GM15510 (cell line): ENCODE measurements around the gene WNT9B.

ENCODE experiments used
- POLR2A ChIP-seq: IDR thresholded peaks from 3 replicates; pipeline ENCODE4 v1.6.1; 2011; ENCODE audit warnings: borderline replicate concordance; ENCODE audit not compliant: insufficient read length; ENCODE audit errors: extremely low read depth

WNT9B gene

DNA sequence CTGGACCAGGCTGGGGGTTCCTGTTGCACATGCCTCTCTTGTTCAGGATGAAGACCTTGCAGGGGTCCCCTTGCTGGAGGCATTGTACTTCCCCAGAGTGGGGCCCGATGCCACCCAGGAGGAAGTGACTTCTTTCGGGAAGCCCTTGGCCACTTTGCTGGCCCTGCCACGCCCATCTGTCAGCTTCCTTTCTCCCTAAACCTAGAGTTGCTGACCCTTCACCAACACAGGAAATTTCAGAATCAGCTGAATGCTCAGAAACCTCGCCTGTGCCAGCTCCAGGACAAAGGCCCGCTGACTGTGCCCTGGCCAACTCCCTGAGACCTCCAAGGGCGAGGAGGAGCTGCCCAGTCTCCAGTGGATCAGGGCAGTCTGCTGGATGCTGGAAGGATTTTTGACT is 26.7 kb downstream of the WNT9B start:
- TF ChIP-seq POLR2A: no peak

DNA sequence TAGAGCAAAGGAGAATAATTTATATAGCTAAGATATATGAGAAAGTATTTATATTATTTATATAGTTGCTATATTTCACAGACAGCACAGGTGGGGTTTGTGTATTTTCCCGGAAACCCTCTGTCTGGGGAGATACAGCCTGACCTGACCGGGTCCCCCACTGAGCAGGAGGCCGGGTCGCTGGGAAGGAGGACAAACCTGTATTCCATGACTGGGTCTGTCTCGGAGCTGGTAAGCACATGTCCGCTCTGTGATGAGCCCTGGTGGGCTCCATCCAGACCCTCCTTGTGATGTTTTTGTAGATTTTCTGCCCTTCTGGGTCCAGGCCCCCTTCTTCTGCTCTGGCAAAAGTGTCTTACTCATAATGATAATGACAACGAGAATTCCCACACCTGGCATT is 27.7 kb downstream of the WNT9B start:
- no peak for TF ChIP-seq POLR2A

DNA sequence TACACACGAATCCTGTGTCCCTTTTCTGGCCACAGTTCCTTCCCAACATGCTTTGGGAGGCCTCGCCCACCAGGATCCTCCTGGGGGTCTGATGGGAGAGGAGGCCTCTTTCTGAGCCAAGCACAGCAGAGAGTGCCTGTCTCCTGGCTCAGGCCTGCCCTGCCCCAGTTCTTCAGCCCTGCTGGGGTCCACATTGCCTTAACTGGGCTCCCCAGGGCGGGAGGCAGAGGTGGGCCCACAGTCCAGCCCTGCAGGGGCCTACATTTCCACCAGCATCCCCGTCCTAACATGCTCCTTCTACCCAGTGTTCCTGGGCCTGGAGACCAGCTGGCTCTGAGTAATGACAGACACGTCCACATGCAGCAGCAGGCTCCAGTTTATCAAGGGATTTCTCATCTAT is 29.6 kb downstream of the WNT9B start:
- TF ChIP-seq POLR2A: no peak

DNA sequence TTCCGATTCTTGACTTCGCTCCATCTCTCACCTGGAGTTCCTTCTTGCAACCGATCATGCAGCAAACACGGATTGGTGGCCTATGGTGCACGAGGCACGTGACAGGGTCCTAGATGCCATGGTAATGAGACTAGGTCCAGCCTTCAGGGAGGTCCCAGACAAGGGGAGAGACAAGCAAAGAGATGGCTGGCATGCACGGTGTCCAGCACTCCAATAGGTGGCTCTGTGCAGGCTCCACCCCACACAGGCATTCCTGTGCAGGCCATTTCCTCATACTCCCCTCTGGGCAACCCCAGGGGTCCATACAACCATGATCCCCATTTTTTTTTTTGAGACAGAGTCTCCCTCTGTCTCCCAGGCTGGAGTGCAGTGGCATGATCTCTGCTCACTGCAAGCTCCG is 31.3 kb downstream of the WNT9B start:
- no peak for TF ChIP-seq POLR2A

DNA sequence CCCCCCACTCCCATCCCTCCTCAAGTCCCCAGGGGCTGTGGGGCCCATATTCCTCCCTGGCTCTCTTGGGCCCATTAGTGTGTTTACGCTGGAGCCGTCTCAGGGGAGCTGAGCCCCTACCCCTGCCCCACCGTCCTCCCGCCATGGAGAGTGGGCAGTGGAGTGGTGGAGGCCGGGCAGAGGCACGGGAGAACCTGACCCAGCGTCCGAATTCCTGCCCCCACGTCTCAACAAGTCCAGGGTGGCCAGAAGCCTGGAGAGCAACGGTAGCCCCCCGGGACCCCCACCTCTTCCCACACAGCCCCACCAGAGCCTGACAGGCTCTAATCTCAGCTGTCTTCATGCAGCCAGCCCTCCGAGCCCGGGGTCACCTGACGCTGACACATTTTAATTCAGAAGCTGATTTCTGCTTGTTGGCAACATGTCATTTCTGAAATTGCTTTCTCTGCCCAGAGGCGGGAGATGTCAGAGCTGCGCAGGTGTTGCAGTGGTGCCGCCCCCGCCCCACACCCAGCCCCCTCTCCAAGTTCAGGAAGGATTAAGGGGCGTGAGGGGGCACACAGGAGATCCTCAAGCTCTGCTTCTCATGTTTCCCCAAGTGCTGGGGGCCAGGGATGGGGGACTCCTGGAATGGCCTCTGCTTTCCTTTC is 32.6 kb downstream of the WNT9B start:
- no peak for TF ChIP-seq POLR2A

DNA sequence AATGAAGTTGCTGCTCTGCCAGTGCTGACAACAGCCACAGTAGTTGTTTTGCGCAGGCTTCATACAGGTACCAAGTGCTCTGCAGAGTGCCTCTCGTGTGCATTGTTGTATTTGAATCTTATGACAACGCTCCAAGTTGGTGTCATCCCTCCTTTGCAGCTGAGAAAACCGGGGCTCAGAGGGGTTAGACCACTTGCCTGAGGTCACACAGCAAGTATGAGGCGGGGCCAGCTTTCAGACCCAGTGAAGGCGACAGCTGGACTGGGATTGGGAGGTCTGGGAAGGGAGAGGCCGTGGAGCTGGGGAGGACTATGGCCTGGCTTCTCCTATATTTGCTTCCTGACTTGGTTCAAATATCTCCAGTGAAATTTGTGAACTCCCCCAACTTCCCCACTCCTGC is 33.2 kb downstream of the WNT9B start:
- no peak for TF ChIP-seq POLR2A

DNA sequence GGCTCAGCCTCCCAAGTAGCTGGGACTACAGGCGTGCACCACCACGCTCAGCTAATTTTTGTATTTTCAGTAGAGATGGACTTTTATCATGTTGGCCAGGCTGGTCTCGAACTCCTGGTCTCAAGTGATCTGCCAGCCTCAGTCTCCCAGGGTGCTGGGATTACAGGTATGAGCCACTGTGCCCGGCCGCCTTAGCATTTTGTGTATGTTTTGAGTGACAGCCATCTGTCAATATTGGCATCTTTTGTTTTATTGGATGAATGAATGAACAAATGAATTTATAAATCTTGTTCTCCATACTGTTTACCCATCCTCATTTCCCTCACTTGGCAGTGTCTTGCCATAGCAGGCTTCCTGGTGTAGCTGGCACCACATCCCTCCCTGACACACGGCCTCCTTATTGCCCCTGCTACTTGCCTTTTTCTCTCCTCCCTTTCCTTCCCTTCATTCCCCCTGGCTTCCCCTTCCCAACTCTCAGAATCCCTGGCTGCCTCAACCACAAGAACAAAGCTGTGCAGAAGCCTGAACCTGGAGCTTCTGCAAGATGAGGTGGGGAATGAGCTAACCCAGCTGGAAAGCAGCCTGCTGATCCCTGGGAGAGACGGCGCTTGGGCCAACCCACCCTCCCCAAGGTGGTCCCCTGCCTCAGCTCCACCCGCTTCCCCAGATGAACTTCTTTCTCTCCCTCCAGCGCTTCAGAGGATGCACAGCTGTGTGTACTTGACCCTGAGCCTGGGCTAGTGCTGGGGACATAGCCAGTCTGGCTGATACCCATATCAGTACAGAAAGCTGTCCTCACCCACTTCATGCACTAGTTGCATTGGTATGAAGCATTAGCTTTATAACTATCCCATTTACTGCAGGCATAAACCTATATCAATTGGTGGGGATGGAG is 34.3 kb downstream of the WNT9B start:
- no peak for TF ChIP-seq POLR2A

DNA sequence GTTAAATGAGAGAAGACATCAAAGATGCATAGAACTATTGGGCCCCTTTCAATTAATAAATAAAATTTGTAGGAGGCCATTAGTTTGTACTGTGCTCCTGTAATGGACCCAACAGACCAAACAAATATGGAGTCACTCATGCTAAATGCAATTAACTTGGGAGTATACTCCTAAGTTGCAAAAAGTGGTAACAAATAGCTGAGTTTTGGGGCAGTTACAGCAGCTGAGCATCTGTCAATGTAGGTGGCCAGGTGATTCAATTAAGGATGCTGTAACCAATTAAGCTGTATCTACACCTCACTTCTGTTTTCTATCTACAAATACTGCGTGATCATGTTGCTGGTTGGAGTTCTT is 34.9 kb downstream of the WNT9B start:
- TF ChIP-seq POLR2A: no peak

DNA sequence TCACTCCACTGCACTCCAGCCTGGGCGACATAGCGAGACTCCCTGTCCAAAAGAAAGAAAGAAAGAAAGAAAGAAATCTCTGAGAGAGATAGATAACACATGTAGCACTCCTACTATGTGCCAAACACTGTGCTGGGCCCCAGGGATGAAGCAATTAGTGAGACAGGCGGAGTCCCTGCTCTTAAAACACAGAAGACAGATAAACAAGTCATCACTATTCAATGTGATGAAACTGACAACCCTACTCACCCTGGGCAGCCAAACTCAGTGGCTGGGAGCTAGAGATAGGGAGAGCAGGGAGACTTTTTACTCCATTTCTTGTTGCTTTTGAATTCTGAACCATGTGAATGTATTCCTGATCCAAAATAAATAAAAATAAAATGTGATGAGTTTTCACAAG is 36.3 kb downstream of the WNT9B start:
- no peak for TF ChIP-seq POLR2A

DNA sequence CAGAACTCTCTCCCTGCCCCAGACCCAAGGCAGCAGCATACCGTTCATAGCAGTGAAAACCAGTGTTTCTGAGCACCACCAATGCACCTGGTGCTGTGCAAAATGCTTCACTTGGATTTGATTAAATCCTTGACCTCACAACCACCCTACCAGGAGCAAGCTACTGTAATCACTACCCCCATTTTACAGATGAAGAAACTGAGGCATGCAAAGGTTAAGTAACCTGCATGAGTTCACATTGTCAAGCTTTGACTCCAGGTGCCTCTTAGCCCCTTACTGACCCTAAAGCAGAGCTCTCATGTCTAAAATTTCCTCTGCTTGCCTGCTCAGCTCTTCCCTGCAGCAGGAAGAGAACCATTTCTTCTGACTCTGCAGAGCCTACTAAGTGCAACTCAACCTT is 37.3 kb downstream of the WNT9B start:
- TF ChIP-seq POLR2A: no peak

DNA sequence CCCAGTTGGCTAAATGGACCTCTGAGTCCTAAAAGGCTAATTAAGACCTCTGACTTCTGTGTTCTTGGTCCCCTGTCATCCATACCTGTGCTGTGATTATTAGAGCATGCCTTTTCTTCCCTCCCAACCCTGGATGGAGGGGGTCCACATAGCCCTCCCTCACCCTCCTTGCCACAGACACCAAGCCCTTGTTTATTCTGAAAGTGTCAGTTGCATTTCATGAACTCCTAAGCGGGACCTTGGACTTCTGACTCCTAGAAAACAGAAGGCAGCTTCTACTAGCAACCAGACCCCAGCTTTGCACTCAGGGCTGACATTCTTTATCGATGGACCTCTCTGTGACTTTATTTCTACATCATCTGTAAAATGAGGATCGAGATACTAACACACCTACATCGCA is 38.1 kb downstream of the WNT9B start:
- no peak for TF ChIP-seq POLR2A

DNA sequence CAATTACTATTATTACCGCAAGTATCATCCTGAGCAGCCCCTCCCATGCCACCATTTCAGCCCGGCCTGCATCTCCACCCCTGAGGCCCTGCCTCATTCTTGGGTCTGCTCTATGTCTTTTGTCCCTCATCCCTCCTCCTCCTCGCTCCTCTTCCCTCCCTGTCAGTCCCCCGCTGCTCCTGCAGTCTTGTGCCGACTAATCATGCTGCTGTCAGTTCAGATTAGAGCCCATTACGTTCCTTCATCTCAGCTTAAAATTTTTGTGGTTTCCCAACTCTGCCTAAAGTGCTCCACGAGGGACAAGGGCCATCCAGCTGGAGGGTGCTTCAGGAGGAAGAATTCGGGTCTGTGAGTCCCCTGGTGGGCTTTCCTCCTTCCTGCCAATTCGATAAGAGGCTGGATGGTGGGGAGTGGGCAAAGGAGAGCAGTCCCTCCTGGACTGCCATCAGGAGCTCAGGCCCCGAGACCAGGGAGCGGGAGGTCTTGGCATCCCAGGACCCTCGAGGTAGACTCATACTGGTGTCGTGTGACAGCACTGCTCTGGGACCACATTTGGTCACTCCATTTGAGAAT is 38.7 kb downstream of the WNT9B start:
- TF ChIP-seq POLR2A: no peak

DNA sequence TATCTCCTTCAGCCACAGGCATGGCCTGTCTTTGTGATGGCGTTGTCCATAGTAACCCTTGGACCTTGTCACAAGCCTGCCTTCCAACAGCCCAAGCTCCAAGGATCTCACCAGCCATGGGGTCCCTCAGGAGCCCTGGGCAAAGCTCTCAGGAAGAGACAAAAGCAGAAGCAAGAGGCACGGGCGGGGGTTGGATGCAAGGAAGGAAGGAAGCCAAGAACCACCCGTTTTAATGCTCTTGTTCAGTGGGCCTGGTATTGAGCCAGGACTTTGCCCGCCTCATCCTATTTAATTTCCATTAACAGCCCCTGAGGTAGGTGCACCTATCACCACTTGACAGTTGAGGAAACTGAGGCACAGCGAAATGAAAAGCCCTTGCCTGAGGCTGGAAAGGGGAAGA is 39.3 kb downstream of the WNT9B start:
- no peak for TF ChIP-seq POLR2A

DNA sequence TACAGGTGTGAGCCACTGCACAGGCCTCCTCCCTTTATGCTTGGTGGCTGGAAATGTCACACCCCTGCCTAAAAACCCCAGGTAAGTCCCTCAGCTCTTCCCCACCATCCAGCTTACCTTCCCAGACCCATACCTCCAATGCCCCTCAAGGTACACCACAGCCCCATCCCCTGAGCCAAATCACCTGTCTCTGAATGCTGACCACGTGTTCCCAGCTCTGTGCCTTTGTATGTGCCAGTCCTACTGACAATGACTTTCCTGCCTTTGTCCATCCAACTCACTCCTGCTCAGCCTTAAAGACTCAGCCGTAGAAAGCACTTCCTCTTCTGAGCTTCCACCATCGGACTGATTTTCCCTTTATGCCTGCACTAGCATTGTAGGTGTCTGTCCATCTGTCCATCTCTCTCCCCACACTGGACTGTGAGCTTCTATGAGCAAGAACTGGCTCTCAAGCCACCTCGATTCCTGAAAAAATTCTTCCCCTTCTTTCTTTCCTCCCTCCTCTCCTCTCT is 40.9 kb downstream of the WNT9B start:
- TF ChIP-seq POLR2A: no peak

DNA sequence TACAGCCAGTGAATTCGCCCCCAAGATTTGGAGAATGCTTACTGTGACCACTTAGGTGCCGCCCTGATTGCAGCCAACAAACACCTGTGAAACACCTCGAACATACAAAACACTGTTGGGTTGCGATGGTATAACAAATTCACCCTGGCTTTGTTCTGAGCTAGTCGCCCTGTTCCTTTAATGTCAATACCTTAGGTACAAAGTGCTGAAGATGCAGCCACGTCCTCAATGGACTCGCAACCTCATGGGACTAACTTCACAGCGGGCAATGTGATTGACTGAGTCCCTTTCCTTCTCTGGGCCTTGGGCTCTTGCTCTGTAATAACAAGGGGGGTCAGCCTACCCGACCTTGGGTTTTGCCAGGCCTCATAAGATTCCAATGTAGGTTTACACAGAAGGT is 42.6 kb downstream of the WNT9B start:
- TF ChIP-seq POLR2A: no peak

DNA sequence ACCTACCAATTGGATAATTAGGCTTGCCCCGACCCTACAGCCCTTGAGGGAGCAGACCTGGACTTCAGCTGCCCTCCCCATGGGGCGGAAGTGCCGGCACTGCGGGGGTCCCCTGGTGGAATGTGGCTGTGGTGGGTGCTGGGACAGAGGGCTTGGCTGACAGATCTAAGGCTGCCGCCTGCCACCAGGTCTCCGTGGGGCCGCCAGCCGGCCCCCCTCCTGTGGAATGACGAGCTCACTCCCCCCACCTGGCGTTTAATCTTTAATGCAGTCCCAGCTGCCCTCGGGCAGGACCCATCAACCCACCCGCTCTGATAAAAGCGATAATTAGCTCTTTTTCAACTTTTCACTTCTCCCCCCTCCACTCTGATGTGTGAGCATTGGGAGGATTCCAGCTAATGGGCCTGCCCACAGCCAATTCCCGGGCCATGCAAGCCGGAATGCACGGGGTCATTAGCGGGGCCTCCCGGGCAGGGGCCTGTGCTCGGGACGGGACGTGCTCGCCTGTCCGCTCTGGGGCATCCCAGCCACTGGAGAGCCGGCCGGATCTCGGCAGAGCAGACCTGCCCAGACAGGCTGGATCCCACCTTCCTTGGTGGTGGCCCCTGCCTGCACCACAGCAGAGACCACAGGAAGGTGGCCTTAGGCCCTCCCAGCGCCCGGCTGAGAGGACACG is 43.2 kb downstream of the WNT9B start:
- TF ChIP-seq POLR2A: no peak

DNA sequence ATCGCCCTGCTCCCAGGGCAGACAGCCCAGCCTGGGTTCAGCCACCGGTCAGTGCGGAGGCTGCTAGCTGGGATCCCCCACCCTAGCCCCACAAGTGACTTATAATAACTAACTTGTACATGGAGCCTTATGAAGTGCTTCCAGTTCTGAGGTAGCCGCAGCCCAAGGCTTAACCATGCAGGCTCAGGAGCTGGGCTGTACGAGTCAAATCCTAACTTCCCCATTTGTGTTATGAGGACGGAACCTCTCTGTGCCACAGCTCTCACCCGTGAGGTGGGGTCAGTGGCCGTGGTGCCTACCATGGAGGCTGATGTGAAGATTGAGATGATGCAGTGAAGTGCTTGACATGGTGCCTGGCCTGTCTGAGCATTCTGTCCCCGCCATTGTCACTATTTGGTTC is 43.8 kb downstream of the WNT9B start:
- TF ChIP-seq POLR2A: no peak
